T-helper 2 cell treated with Interferon-gamma antibody and Interleukin-4, amounts not matched to agents 100 ng/mL and 5 ng/mL, for 36 hours (primary cell): ENCODE measurements around the gene FCGR3B. TPM values are rescaled to one million over a fixed set of nuclear protein-coding genes. Genes with fewer than 3 reads are reported as not detected.
"Not testable (repeated sequence)": the region's sequence is repeated elsewhere in the genome, so short reads cannot be mapped to it uniquely, and the experiment has no call there.

Experiments used
- intact Hi-C: fragments of 100-400 bp; cut with micrococcal nuclease; formaldehyde crosslinking; loops from one replicate; pipeline ENCODE4 v1.15.1; 2023
- total RNA-seq: library from RNA; stranded (reverse); gene quantifications from 2 replicates; pipeline ENCODE4 v1.2.3, GENCODE V29; 2022

The FCGR3B gene
- total RNA-seq, 1 donor from 2014 or later: not detected

- intact Hi-C loops: not testable (repeated sequence)
Measured at GRCh38 chr1:161638251-161638993, 7.4 kb upstream of the FCGR3B start.

DNA sequence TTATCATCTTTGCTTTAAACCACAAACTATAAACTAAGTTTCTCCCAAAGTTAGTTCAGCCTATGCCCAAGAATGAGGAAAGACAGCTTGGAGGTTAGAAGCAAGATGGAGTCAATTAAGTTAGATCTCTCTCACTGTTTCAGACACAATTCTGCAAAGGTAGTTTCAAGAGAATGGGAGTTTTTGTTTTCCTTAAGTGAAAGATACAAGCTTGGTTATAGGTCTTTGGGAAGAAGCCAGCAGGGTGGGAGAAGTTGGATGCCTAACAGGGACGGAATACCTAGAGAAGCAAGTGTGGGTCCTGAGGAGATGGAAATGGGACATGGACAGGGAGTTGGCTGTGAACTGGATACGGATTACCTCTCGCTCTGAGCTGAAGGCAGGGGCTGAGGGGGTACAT is 6.0 kb upstream of the FCGR3B start:
- intact Hi-C loops: not testable (repeated sequence)

DNA sequence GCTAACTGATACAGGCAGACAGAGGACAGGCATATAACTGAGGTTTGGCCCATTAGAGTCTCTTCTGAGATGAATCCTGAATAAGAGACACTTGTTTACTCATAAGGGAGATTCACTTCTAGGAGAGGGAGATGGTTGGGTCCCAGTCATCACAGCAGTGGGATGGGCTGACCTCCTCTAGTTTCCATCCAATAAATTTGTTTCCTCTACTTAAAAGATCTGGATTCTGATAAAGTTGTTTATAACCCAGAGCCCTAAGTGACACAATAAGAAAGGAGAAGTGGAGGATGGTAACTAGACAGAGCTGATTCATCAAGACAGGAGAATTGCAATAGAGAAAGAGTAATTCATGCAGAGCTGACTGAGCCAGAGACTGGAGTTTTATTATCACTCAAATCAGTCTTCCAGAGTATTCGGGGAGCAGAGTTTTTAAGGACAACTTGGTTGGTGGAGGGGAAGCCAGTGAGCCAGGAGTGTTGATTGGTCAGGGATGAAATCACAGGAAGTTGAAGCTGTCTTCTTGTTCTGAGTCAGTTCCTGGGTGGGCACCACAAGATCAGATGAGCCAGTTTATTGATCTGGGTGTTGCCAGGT is 5.3 kb upstream of the FCGR3B start:
- intact Hi-C loops: not testable (repeated sequence)

DNA sequence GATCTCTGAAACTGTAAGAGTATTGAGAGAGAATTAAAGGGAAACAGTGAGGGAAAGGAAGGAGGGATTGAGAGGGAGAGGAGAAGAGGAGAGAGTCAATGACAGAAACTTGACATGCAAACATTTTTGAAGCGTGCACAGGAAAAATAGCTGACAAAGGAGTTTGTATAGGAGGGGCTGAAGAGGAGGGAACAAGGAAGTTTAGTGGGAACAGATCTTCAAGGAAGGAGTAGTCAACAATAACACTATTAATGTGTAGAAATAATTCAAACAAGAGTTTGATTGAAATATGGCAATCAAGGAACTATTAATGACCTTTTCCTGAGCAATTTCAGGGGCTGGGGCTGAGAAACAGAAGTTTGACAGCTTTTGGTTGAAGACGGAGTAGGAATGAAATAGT is 4.0 kb upstream of the FCGR3B start:
- intact Hi-C loops: not testable (repeated sequence)

DNA sequence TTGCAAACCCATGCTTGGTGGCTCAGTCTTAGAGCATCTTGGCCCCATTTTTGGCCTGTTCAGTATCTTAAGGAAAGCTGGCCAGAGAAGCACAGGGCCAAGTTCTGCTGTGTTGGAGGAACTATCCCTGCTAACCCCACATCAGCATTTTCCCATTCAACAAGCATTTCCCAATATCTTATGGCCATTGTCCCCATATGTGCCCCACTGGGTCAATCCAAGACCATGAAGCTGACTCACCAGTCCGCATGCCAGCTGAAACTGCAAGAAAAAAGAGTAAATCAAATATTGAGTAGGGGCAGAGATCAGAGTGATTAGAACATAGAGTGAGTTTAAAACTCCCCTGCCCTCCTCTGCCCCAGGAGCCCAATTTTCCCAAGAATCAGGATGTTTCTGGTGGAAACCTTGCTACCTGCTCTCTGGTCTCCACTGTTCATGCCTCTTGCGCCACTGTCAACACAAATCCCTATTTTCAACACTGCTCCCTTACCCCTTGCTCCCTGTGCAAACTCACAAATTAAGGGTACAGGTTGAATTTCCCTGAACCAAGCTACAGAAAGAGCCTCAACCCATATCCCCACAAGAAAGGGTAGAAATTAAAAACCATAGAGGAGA is 741 bp downstream of the FCGR3B start:
- intact Hi-C loops: not testable (repeated sequence)

GRCh38 chr1:161626445-161627146 is 4.4 kb downstream of the FCGR3B start:
- intact Hi-C loops: not testable (repeated sequence)

DNA sequence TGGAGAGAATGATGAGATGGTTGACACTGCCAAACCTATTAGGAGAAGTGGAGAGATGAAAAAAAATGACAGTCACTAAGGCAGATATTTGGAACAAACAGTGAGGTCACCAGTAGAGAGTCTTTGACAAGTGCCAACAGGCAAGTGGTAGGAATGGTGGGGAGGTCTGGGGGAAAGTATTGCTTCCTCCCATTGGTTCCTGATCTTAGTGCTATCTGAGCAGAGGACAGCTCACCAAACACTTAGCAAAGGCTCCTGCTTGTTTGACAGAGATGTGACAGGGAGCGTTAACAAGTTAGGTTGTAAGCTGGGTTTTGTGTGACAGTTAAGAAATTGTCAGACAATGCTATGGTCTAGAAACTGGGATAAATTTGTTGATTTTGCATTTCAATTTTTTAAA is 6.4 kb downstream of the FCGR3B start:
- intact Hi-C loops: loop anchor here (5.0 kb wide), 1 partner anchor 82 kb away; no protein-coding TSS in a partner anchor

DNA sequence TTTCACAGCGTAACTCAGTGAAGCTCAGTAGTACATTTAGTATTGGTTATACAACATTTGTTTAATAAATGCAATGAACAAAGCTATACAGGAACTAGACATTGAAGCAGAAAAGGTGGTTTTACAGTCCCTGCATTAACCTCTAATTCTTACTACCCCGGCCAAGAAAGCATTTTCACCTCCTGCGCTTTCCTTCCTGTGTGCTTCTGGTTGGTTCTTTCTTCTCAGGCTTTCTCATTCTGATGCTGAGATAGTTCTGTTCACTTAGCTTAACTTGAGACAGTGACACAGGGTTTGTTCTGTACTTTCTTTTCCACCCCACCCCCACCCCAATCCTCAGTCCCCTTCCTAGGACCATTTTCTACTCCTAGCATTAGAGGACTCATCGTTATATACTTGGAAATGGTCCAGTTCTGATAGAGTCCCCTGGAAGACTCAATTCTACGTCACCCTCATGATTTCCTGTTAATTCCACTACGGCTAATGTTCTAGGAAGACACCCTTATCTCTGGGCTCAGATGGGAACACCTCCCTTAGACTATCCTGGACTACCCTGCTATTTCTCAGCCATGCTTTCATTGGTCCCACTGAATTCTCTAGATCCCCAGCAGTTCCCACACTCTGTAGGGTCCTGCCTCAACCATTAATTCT is 7.5 kb downstream of the FCGR3B start:
- intact Hi-C loops: loop anchor here (5.0 kb wide), 1 partner anchor 81 kb away; no protein-coding TSS in a partner anchor

DNA sequence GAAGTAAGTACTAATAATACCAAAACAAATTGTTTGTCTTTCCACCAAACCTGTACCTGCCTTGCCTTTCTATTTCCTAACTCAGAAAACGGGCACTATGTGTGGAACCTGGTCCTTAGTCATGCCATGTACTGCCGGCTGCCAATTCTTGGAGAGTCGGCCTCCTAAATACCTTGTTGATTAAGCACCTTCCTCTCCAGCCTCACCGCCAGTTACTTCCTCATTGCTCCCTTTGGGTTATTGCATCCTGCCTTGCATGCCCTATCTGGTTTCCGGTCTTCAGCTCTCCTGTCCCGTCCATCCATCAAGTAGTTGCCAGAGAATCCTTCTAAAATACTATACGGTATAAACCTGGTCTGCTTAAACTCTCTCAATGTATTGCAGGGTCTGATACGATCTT is 8.9 kb downstream of the FCGR3B start:
- intact Hi-C loops: loop anchor here (5.0 kb wide), 1 partner anchor 80 kb away; no protein-coding TSS in a partner anchor

- intact Hi-C loops: loop anchor here (1.0 to 5.0 kb wide), 2 partner anchors 9 to 79 kb away; no protein-coding TSS in a partner anchor
Measured at GRCh38 chr1:161621181-161622000, 9.6 kb downstream of the FCGR3B start.

GRCh38 chr1:161620399-161620798 is 10.6 kb downstream of the FCGR3B start:
- intact Hi-C loops: loop anchor here (5.0 kb wide), 1 partner anchor 78 kb away; no protein-coding TSS in a partner anchor

DNA sequence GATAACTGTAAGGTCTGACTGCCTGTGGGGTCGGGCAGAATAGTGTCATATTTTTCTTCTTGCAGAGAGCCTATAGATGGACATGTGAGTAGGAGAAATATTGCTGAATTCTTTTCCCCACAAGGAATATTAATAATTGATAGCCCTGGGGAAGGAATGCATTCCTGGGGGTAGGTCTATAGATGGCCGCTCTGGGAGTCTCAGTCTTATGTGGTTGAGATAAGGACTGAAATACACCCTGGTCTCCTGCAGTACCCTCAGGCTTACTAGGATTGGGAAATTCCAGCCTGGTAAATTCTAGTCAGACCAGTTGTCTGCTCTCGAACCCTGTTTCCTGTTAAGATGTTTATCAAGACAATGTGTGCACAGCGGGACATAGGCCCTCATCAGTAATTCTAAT is 12.5 kb downstream of the FCGR3B start:
- intact Hi-C loops: not testable (repeated sequence)

- intact Hi-C loops: not testable (repeated sequence)
Measured at GRCh38 chr1:161616417-161616816, 14.6 kb downstream of the FCGR3B start.

DNA sequence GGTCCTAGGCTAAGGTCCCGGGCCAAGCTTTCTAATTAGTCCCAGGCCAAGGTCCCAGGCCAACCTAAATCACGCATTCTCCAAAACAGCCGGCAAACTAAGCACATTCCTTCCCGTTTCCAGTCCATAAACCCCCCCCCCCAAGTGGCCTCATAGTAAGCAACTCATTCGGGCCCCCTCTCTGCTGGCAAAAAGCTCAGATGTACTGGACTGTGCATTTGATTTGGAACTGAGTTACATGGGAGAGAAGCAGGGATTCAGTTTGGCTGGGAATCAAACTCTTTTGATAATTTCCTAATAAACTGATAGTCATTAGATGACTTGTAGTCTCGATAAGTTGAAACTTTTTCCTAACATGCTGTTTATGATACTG is 17.8 kb downstream of the FCGR3B start:
- intact Hi-C loops: loop anchor here (2.0 to 5.0 kb wide), 3 partner anchors 82 to 129 kb away; no protein-coding TSS in a partner anchor

DNA sequence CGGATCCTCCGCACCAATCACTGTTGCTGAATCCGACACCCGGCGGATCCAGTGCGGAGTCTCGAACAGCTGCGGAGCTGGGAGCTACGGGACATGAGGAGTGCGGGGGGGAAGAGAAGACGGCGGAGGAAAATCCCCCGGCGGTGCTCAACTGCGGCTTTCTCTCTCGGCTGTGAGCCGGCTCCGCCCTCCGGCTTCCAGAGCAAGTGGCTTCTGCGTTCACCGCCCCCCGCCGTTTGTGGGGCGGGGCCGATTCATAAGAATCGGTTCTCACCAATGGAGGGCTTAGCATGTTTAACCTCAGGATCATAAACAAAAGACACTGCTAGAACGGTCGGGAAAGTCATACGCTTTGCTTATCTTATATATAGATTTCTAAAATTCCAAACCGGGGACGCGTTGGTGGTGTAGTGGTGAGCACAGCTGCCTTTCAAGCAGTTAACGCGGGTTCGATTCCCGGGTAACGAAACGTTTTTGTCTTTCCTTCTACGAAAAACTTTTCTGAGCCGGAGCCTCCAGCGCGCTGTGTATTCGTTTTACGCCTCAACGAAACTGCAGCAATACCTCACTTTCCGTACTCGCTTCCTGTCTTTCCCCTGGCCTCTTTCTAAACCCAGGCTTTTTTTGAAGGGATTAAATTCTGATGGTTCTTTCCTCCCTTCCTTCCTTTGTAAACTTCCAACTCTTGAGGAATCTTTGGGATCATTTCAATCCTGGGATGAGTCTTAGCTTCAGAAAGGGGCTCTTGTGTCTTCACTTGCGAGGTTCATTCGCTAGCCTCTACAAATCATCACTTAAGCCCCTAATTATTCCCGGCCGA is 18.4 kb downstream of the FCGR3B start:
- intact Hi-C loops: loop anchor here (1.0 to 5.0 kb wide), 4 partner anchors 9 to 130 kb away; no protein-coding TSS in a partner anchor

DNA sequence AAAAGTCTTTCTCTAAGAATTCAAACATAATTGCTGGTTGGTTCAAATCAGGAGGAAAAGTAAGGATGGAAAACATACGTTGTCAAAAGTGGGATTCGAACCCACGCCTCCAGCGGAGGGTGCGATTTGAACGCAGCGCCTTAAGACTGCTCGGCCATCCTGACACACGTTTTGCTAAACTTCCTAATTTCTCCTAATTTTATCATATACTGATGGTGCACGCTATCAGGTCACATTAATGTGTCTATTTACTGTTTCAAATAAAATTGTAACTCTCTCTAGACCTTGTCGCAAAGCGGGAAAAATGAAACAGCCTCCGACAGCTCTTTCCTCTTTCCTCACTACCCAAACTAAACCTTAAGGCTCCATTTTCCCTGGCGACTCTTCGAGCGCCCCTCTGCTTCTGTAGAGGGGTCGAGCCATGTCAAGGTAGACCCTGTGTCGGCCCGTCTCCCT is 19.1 kb downstream of the FCGR3B start:
- intact Hi-C loops: loop anchor here (1.0 to 5.0 kb wide), 4 partner anchors 9 to 130 kb away; no protein-coding TSS in a partner anchor

DNA sequence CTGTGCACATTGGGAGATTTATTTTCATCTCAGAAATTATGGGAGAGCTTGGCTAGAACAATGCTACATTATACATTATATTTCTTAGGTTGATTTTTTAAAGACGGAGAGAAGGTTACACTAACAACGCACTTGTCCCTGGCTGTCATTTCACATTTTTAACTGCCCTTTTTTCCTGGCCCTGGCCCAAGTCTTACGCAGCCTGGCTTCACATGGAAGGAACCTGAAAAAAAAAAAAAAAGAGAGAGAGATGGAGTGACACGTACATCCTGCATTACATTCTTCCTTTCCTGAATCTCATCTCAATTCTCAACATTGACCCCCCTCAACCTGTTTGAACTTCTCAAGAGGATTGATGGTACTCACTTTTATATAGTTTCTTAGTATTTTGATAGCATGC is 20.8 kb downstream of the FCGR3B start:
- intact Hi-C loops: loop anchor here (5.0 kb wide), 1 partner anchor 132 kb away; no protein-coding TSS in a partner anchor

- intact Hi-C loops: not testable (repeated sequence)
Measured at GRCh38 chr1:161606541-161607336, 24.2 kb downstream of the FCGR3B start.
